Measurements from ENCODE around the gene GGA3.

The GGA3 gene

GRCh38 chr17:75238684-75239191 is 22.7 kb downstream of the GGA3 start:
- H4K20me1 ChIP-seq (ENCODE audit: insufficient read depth, low read length): peaks cover 22% of the 10 kb centered on the region
- H3K4me2 ChIP-seq (ENCODE audit: insufficient read depth, low read length): no peak overlapping the region
- H3K27ac ChIP-seq (ENCODE audit: low read length): no peak overlapping the region
- H2AFZ ChIP-seq (ENCODE audit: low read depth, low read length): no peak overlapping the region
- H3K27me3 ChIP-seq (ENCODE audit: insufficient read depth, low read length, poor library complexity): no peaks in the 10 kb centered on the region
- H3K79me2 ChIP-seq (ENCODE audit: insufficient read depth, low read length): no peaks in the 10 kb centered on the region
- H3K36me3 ChIP-seq (ENCODE audit: insufficient read depth, low read length): peaks cover 96% of the 10 kb centered on the region
- TF ChIP-seq EZH2 (IDR thresholded peaks at IDR 0.05; ENCODE audit: borderline replicate concordance, low read depth, low read length, severe bottlenecking): no peak
- TF ChIP-seq CTCF (IDR thresholded peaks at IDR 0.05; ENCODE audit: borderline replicate concordance, extremely low read depth, low read length, poor library complexity, severe bottlenecking): peak; percentile 94
- no peak overlapping the region for H3K9ac ChIP-seq (ENCODE audit: low read depth, low read length)
- no peaks in the 10 kb centered on the region for H3K4me1 ChIP-seq (ENCODE audit: insufficient read depth, low read length)
- H3K4me3 ChIP-seq (ENCODE audit: low read depth in 1 of 2, low read length in 2 of 2): no peak overlapping the region
- DNase-seq (peak; percentile 68), ATAC-seq (ENCODE audit: insufficient read depth, low read depth) (peak; percentile 85)
- H3K9me3 ChIP-seq (ENCODE audit: insufficient read depth, low read length, severe bottlenecking): no peaks in the 10 kb centered on the region

GRCh38 chr17:75238020-75238580 is 23.3 kb downstream of the GGA3 start:
- Histone ChIP-seq H3K4me2 (ENCODE audit: insufficient read depth, low read length) (no peak overlapping the region), H3K27me3 (ENCODE audit: insufficient read depth, low read length, poor library complexity) (no peaks in the 10 kb centered on the region), H4K20me1 (ENCODE audit: insufficient read depth, low read length) (peaks cover 22% of the 10 kb centered on the region), H3K79me2 (ENCODE audit: insufficient read depth, low read length) (no peaks in the 10 kb centered on the region), H3K4me1 (ENCODE audit: insufficient read depth, low read length) (no peaks in the 10 kb centered on the region), H3K36me3 (ENCODE audit: insufficient read depth, low read length) (peaks cover 91% of the 10 kb centered on the region), H3K4me3 (ENCODE audit: low read depth in 1 of 2, low read length in 2 of 2) (no peak overlapping the region), H3K27ac (ENCODE audit: low read length) (no peak overlapping the region), H3K9ac (ENCODE audit: low read depth, low read length) (no peak overlapping the region), H3K9me3 (ENCODE audit: insufficient read depth, low read length, severe bottlenecking) (no peaks in the 10 kb centered on the region), H2AFZ (ENCODE audit: low read depth, low read length) (no peak overlapping the region)
- DNase-seq (no peak), ATAC-seq (ENCODE audit: insufficient read depth, low read depth) (no peak)
- TF ChIP-seq CTCF (IDR thresholded peaks at IDR 0.05; ENCODE audit: borderline replicate concordance, extremely low read depth, low read length, poor library complexity, severe bottlenecking): no peak
- no peak for TF ChIP-seq EZH2 (IDR thresholded peaks at IDR 0.05; ENCODE audit: borderline replicate concordance, low read depth, low read length, severe bottlenecking)

GRCh38 chr17:75237100-75238014 is 24.0 kb downstream of the GGA3 start:
- H3K4me2 ChIP-seq (ENCODE audit: insufficient read depth, low read length): no peak overlapping the region
- peaks cover 22% of the 10 kb centered on the region for H4K20me1 ChIP-seq (ENCODE audit: insufficient read depth, low read length)
- H3K27me3 ChIP-seq (ENCODE audit: insufficient read depth, low read length, poor library complexity): no peaks in the 10 kb centered on the region
- H3K36me3 ChIP-seq (ENCODE audit: insufficient read depth, low read length): peaks cover 91% of the 10 kb centered on the region
- no peaks in the 10 kb centered on the region for H3K9me3 ChIP-seq (ENCODE audit: insufficient read depth, low read length, severe bottlenecking)
- H3K4me1 ChIP-seq (ENCODE audit: insufficient read depth, low read length): no peaks in the 10 kb centered on the region
- no peak for TF ChIP-seq EZH2 (IDR thresholded peaks at IDR 0.05; ENCODE audit: borderline replicate concordance, low read depth, low read length, severe bottlenecking)
- no peak for TF ChIP-seq CTCF (IDR thresholded peaks at IDR 0.05; ENCODE audit: borderline replicate concordance, extremely low read depth, low read length, poor library complexity, severe bottlenecking)
- no peaks in the 10 kb centered on the region for H3K79me2 ChIP-seq (ENCODE audit: insufficient read depth, low read length)
- H3K9ac ChIP-seq (ENCODE audit: low read depth, low read length): no peak overlapping the region
- DNase-seq (no peak), ATAC-seq (ENCODE audit: insufficient read depth, low read depth) (no peak)
- H3K4me3 ChIP-seq (ENCODE audit: low read depth in 1 of 2, low read length in 2 of 2): no peak overlapping the region
- no peak overlapping the region for H2AFZ ChIP-seq (ENCODE audit: low read depth, low read length)
- no peak overlapping the region for H3K27ac ChIP-seq (ENCODE audit: low read length)
